HG03135 (cell line): ENCODE results near the gene SENP2.

Source experiments
- ATAC-seq: cut with Tn5 transposase; IDR thresholded peaks from one replicate; pipeline ENCODE4 v1.9.1; 2021; ENCODE audit warnings: mild to moderate bottlenecking, moderate library complexity; ENCODE audit not compliant: unreplicated experiment

The SENP2 gene

GRCh38 chr3:185667574-185667973 lies 81.5 kb downstream of the SENP2 start:
- no peak for ATAC-seq

GRCh38 chr3:185677146-185677829 lies 91.2 kb downstream of the SENP2 start:
- ATAC-seq, result no peak

- no peak for ATAC-seq
Observed at GRCh38 chr3:185678027-185678426, 91.9 kb downstream of the SENP2 start.

- no peak for ATAC-seq
Observed at GRCh38 chr3:185680231-185680630, 94.1 kb downstream of the SENP2 start.
